ENCODE measurements around the gene VKORC1L1.
"Not testable (repeated sequence)": the region's sequence is repeated elsewhere in the genome, so short reads cannot be mapped to it uniquely, and the experiment has no call there.

VKORC1L1 gene

DNA sequence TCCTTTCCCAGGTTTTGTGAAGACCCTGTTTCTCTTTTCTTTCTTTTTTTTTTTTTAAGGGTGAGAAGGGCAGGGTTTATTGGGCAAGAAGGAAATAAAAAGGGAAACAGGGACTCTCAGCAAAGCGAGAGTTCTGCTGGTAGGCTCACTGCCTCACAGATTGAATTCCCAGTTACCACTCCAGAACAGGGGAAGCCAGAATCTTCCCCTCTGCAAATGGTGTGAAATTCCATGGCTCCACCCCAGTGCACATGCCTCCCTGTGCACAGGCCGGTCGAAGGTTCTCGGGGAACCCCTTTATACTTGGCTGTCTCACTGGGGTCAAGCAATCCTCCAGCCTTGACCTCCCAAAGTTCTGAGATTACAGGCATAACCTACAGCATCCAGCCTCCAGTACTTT is 119.7 kb downstream of the VKORC1L1 start:
- Mint-ChIP-seq H3K4me3 (no peak overlapping the region), H3K4me1 (no peaks in the 10 kb centered on the region), H3K27ac (peak overlapping the region; percentile 89 to 98 (median 93)), H3K27me3 (ENCODE audit: low read depth) (no peaks in the 10 kb centered on the region), H3K9me3 (no peaks in the 10 kb centered on the region), H3K36me3 (ENCODE audit: low read depth) (no peaks in the 10 kb centered on the region)
- TF ChIP-seq, protein P1, sequence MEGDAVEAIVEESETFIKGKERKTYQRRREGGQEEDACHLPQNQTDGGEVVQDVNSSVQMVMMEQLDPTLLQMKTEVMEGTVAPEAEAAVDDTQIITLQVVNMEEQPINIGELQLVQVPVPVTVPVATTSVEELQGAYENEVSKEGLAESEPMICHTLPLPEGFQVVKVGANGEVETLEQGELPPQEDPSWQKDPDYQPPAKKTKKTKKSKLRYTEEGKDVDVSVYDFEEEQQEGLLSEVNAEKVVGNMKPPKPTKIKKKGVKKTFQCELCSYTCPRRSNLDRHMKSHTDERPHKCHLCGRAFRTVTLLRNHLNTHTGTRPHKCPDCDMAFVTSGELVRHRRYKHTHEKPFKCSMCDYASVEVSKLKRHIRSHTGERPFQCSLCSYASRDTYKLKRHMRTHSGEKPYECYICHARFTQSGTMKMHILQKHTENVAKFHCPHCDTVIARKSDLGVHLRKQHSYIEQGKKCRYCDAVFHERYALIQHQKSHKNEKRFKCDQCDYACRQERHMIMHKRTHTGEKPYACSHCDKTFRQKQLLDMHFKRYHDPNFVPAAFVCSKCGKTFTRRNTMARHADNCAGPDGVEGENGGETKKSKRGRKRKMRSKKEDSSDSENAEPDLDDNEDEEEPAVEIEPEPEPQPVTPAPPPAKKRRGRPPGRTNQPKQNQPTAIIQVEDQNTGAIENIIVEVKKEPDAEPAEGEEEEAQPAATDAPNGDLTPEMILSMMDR (IDR thresholded peaks at IDR 0.05; ENCODE audit: unreplicated experiment in 3 of 3) = no peak

DNA sequence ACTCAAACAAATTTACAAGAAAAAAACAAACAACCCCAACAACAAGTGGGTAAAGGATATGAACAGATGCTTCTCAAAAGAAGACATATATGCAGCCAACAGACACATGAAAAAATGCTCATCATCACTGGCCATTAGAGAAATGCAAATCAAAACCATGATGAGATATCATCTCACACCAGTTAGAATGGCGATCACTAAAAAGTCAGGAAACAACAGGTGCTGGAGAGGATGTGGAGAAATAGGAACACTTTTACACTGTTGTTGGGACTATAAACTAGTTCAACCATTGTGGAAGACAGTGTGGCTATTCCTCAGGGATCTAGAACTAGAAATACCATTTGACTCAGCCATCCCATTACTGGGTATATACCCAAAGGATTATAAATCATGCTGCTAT is 122.1 kb downstream of the VKORC1L1 start:
- H3K27me3 Mint-ChIP-seq (ENCODE audit: low read depth); H3K4me1 Mint-ChIP-seq; H3K4me3 Mint-ChIP-seq; H3K36me3 Mint-ChIP-seq (ENCODE audit: low read depth); H3K9me3 Mint-ChIP-seq; H3K27ac Mint-ChIP-seq: not testable (repeated sequence)

DNA sequence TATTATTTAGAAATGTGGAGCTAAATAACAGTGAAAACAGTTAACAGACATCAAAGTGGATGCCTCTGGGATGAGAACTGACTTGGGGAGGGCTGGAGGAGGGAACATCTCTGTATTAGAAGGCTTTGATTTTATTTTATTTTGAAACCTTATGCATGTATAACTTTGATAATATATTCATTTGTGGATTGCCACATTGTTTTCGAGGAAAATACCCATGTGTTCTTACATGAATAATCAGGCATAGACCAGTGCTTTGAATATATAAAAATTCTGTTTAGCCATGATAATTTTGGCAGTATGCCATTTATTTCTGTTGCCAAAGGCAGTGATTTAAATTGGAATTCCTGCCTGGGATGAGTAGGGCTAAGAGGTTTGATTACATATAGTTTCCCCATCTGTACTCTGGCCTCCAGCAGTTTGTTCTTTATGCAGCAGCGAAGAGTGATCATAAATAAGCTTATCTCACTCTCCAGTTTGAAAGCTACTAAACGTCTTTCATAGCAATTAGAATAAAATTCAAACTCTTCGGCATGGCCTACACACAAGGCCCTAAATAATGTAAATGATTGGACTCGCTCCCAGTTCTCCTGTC is 128.0 kb downstream of the VKORC1L1 start:
- H3K27ac Mint-ChIP-seq; H3K9me3 Mint-ChIP-seq; H3K36me3 Mint-ChIP-seq (ENCODE audit: low read depth); H3K27me3 Mint-ChIP-seq (ENCODE audit: low read depth); H3K4me1 Mint-ChIP-seq; H3K4me3 Mint-ChIP-seq: not testable (repeated sequence)

DNA sequence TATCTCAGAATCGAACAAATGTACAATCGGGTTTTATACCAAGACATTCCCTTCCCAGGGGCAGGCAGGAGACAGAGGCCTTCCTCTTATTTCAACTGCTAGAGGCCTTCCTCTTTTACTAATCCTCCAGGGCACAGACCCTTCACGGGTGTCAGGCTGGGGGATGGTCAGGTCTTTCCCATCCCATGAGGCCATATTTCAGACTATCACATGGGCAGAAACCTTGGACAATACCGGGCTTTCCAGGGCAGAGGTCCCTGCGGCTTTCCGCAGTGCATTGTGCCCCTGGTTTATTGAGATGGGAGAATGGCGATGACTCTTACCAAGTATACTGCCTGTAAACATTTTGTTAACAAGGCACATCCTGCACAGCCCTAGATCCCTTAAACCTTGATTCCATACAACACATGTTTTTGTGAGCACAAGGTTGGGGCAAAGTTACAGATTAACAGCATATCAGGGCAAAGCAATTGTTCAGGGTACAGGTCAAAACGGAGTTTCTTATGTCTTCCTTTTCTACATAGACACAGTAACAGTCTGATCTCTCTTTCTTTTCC is 132.3 kb downstream of the VKORC1L1 start:
- H3K27me3 Mint-ChIP-seq (ENCODE audit: low read depth); H3K36me3 Mint-ChIP-seq (ENCODE audit: low read depth); H3K4me3 Mint-ChIP-seq; H3K9me3 Mint-ChIP-seq: not testable (repeated sequence)
- H3K4me1 Mint-ChIP-seq = peaks cover 15% of the 10 kb centered on the region
- H3K27ac Mint-ChIP-seq = peak overlapping the region; percentile 69 to 94 (median 83)

DNA sequence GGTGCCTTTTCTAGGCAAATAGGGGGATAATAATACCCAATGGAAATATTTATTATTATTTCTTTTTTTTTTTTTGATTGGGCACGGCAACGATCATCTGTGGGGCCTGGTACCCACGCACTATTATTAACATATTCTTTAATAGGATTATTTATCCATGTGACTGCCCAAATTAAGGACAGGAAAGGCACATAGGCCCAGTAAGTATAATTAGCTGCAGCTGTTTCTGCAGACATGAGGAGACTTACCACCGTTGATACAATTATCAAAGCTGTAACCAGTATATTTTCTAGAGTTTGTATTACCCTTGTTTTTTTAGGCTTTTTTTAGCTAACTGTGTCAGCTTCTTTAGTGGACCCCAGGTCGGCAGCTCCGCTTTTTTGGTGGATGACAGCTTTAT is 134.4 kb downstream of the VKORC1L1 start:
- no peaks in the 10 kb centered on the region for H3K36me3 Mint-ChIP-seq (ENCODE audit: low read depth)
- no peak overlapping the region for H3K4me3 Mint-ChIP-seq
- no peaks in the 10 kb centered on the region for H3K27me3 Mint-ChIP-seq (ENCODE audit: low read depth)
- H3K4me1 Mint-ChIP-seq = peaks cover 15% of the 10 kb centered on the region
- TF ChIP-seq, protein P1 (IDR thresholded peaks at IDR 0.05; ENCODE audit: unreplicated experiment in 3 of 3) = no peak
- peak overlapping the region in 1 of 3 experiments; percentile 38 for H3K27ac Mint-ChIP-seq
- no peaks in the 10 kb centered on the region for H3K9me3 Mint-ChIP-seq
